Testis (tissue), 3 donors: ENCODE measurements around the gene ALG12. TPM values are rescaled to one million over a fixed set of nuclear protein-coding genes. Genes with fewer than 3 reads are reported as not detected.

Experiments used
- DNase-seq: peaks from one replicate; pipeline ENCODE4 v3.0.0-alpha.2; 2019
- H3K27ac ChIP-seq, 2 donors: fragments of 200-600 bp; sonication (generic); one replicate each; pipeline ENCODE4 v1.5.1; 2019
- H3K27me3 ChIP-seq: fragments of 200-600 bp; sonication (generic); one replicate; pipeline ENCODE4 v1.5.1; 2019
- H3K36me3 ChIP-seq: fragments of 200-600 bp; sonication (generic); one replicate; pipeline ENCODE4 v1.5.1; 2017; ENCODE audit warnings: low read depth; ENCODE audit errors: missing control alignments
- H3K4me1 ChIP-seq: fragments of 200-600 bp; sonication (generic); one replicate; pipeline ENCODE4 v1.5.1; 2019
- H3K4me3 ChIP-seq, 2 donors: fragments of 200-600 bp; sonication (generic); one replicate each; pipeline ENCODE4 v1.5.1; 2017 to 2019
- H3K9me3 ChIP-seq: fragments of 200-600 bp; sonication (generic); one replicate; pipeline ENCODE4 v1.5.1; 2017
- CTCF ChIP-seq, 3 experiments: fragments of 450-650 bp in 2 of 3; fragments of 200-600 bp in 1 of 3; sonication (generic) in 1 of 3; IDR thresholded peaks; one replicate each; pipeline ENCODE4 v1.5.1; 2016 to 2019; ENCODE audit warnings: antibody characterized with exemption in 3 of 3, mild to moderate bottlenecking in 2 of 3, moderate library complexity in 1 of 3
- POLR2A ChIP-seq: fragments of 450-650 bp; IDR thresholded peaks from one replicate; pipeline ENCODE4 v1.6.1; 2017; ENCODE audit warnings: antibody characterized with exemption, mild to moderate bottlenecking, moderate library complexity
- WGBS, 2 donors: methylation state at CpG; one replicate each; pipeline ENCODE4 v1.1.5; 2018; 5-methylcytosine and 5-hydroxymethylcytosine counted together
- intact Hi-C: fragments of 100-400 bp; cut with DNase I; formaldehyde crosslinking; loops from one replicate; pipeline ENCODE4 v1.15.1; 2023; ENCODE audit warnings: low total_unique reads
- polyA plus RNA-seq: library from polyadenylated mRNA; stranded (reverse); fragments of 350-450 nt; fragmentation: Illumina TruSeq; extraction: RNeasy Lipid Tissue Mini Kit (QIAGEN cat#74804); gene quantifications from one replicate; pipeline ENCODE4 v1.2.3, GENCODE V29; 2014; ENCODE audit warnings: low read depth, low replicate concordance; ENCODE audit not compliant: insufficient read depth
- total RNA-seq, 2 donors: library from RNA; depleted of rRNA; stranded (reverse); fragments of >200 nt; gene quantifications; one replicate each; pipeline ENCODE4 v1.2.3, GENCODE V29; 2016

Gene ALG12
- total and polyA plus RNA-seq, 3 donors from 2014 or later: 10.6 to 18.3 (median 11.9) TPM

- H3K36me3 ChIP-seq: no peaks in the 10 kb centered on the region
- DNase-seq: no peak
- intact Hi-C loops: no loop called here
- H3K27ac ChIP-seq: no peak overlapping the region
- no peak for TF ChIP-seq CTCF (IDR thresholded peaks at IDR 0.05)
- TF ChIP-seq POLR2A: no peak
- no peak overlapping the region for H3K4me3 ChIP-seq
- H3K27me3 ChIP-seq: no peaks in the 10 kb centered on the region
- H3K4me1 ChIP-seq: peaks cover 13% of the 10 kb centered on the region
- 84% methylated on average over 8 of the region's 8 CpGs; no CpG with 5 or more reads in 1 of the 2 donors for WGBS, 2 donors
- H3K9me3 ChIP-seq: no peaks in the 10 kb centered on the region
Observed at GRCh38 chr22:49954354-49954753, 36.1 kb upstream of the ALG12 start.

GRCh38 chr22:49953680-49954344 is 35.6 kb upstream of the ALG12 start:
- Histone ChIP-seq H3K27ac (no peak overlapping the region), H3K4me3 (no peak overlapping the region), H3K4me1 (peaks cover 16% of the 10 kb centered on the region), H3K9me3 (no peaks in the 10 kb centered on the region), H3K36me3 (no peaks in the 10 kb centered on the region), H3K27me3 (no peaks in the 10 kb centered on the region)
- intact Hi-C loops: no loop called here
- WGBS, 2 donors: 72 to 89% methylated on average over 5 to 10 of the region's 18 CpGs
- DNase-seq: no peak
- no peak for TF ChIP-seq POLR2A
- TF ChIP-seq CTCF (IDR thresholded peaks at IDR 0.05): no peak

- Histone ChIP-seq H3K4me1 (peaks cover 16% of the 10 kb centered on the region), H3K36me3 (no peaks in the 10 kb centered on the region), H3K4me3 (no peak overlapping the region), H3K9me3 (no peaks in the 10 kb centered on the region), H3K27ac (no peak overlapping the region), H3K27me3 (no peaks in the 10 kb centered on the region)
- no peak for DNase-seq
- no peak for TF ChIP-seq POLR2A
- TF ChIP-seq CTCF (IDR thresholded peaks at IDR 0.05): no peak
- intact Hi-C loops: no loop called here
- WGBS, 2 donors: 82 to 87% methylated on average over 15 to 20 of the region's 20 CpGs
Observed at GRCh38 chr22:49953027-49953679, 34.9 kb upstream of the ALG12 start.

- TF ChIP-seq CTCF (IDR thresholded peaks at IDR 0.05): no peak
- no peak for TF ChIP-seq POLR2A
- DNase-seq: no peak
- Histone ChIP-seq H3K27ac (no peak overlapping the region), H3K4me3 (no peak overlapping the region), H3K36me3 (no peaks in the 10 kb centered on the region), H3K4me1 (peaks cover 16% of the 10 kb centered on the region), H3K9me3 (no peaks in the 10 kb centered on the region), H3K27me3 (no peaks in the 10 kb centered on the region)
- 64 to 68% methylated on average over 8 to 24 of the region's 24 CpGs for WGBS, 2 donors
- intact Hi-C loops: no loop called here
Observed at GRCh38 chr22:49951986-49952896, 34.0 kb upstream of the ALG12 start.
